Right lobe of liver (tissue), 4 donors: Measurements from ENCODE around the gene CHRND.

Source experiments
- POLR2A ChIP-seq: fragments of 450-650 bp; IDR thresholded peaks from one replicate; pipeline ENCODE4 v1.6.1; 2017; ENCODE audit warnings: antibody characterized with exemption, mild to moderate bottlenecking
- TF ChIP-seq, protein P1 (sequence below), 4 donors: fragments of 200-600 bp in 3 of 4; fragments of 450-650 bp in 1 of 4; IDR thresholded peaks; one replicate each; pipeline versions ENCODE4 v1.5.1 to v1.8.0; 2016 to 2022; ENCODE audit warnings: antibody characterized with exemption in 4 of 4, mild to moderate bottlenecking in 2 of 4
- donor health status: DM: no; HTN: no; CAD: no.
- donor health status: DM: no; HTN: no; CAD: no.
- donor health status: DM: no; HTN: yes; CAD: no.

DNA sequence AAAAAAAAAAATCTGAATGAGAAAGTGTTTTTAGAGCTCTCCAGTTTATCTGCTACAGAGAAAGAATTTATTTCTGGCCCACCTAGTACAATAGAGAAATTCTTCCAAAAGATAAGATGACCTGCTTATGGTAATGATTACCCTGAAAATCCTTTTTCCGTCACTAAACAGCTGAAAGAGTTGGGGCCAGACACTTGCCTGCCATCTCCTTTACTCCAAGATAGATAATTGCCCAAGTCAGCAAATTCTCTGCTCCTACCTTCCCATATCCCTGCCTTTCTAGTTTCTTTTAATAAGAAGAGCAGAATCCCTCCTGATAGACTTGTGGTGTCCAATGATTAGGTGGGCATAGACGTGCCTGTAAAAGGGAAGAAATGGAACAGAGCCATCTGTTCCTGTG is 52.7 kb downstream of the CHRND start:
- TF ChIP-seq, protein P1, sequence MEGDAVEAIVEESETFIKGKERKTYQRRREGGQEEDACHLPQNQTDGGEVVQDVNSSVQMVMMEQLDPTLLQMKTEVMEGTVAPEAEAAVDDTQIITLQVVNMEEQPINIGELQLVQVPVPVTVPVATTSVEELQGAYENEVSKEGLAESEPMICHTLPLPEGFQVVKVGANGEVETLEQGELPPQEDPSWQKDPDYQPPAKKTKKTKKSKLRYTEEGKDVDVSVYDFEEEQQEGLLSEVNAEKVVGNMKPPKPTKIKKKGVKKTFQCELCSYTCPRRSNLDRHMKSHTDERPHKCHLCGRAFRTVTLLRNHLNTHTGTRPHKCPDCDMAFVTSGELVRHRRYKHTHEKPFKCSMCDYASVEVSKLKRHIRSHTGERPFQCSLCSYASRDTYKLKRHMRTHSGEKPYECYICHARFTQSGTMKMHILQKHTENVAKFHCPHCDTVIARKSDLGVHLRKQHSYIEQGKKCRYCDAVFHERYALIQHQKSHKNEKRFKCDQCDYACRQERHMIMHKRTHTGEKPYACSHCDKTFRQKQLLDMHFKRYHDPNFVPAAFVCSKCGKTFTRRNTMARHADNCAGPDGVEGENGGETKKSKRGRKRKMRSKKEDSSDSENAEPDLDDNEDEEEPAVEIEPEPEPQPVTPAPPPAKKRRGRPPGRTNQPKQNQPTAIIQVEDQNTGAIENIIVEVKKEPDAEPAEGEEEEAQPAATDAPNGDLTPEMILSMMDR (IDR thresholded peaks at IDR 0.05): no peak
- no peak for TF ChIP-seq POLR2A
